ENCODE data around the gene SERHL2.
"Not testable (repeated sequence)": the region's sequence is repeated elsewhere in the genome, so short reads cannot be mapped to it uniquely, and the experiment has no call there.

The SERHL2 gene

GRCh38 chr22:42553475-42554361, at the start of gene SERHL2:
Gene SERHL2, plus strand, starts transcription at chr22:42553956. Its CDS starts 65 bp downstream, at chr22:42554021.
- peak; percentile 92 for DNase-seq

DNA sequence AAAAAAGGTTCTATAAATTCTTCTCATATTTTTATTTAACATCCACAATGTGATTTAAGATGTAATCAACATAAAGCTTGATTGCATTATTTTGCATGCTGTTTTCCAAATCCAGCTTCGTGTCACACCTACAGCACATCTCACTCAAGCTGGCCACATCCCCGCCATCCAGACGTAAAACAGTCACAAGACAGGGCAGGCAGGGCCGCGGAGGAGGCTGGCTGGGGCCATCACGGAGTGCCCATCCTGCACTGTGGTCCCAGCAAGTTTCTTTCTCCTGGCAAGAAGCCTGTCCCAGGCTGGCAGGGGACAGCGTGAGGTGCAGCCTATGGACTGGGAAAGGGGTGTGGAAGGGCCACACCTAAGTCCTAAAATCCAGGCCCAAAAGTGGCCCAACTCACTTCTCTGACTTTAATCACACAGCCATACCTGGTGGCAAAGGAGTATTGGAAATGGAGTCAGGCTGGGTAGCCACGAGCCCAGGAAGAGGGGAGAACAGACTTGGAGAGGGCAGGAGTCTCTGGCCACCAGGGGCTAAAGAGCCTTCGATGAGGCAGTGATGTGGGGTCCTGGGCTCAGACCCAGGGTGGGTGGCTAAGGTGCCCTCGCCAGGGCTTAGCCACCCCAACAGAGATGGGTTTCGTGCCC, 45.3 kb upstream of the SERHL2 start:
- DNase-seq, result not testable (repeated sequence)

- DNase-seq, result not testable (repeated sequence)
Observed at GRCh38 chr22:42508975-42509364, 44.8 kb upstream of the SERHL2 start.

DNA sequence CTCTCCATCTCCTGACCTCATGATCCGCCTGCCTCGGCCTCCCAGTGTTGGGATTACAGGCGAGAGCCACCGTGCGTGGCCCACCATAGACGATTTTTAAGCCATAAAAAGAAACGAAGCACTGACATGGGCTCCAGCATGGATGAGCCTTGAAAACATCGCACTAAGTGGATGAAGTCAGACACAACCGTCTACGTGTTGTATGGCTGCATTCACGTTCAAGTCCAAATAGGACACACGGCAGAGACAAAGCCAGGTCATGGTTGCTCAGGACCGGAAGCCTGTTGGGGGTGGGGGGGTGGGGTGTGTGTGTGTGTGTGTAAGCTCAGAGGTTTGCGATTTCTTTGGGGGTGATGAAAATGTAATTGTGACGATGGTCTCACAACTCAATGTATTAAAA, 44.2 kb upstream of the SERHL2 start:
- DNase-seq, result no peak

GRCh38 chr22:42511401-42511891, 42.3 kb upstream of the SERHL2 start:
- no peak for DNase-seq

- not testable (repeated sequence) for DNase-seq
Observed at GRCh38 chr22:42512273-42512990, 41.3 kb upstream of the SERHL2 start.

DNA sequence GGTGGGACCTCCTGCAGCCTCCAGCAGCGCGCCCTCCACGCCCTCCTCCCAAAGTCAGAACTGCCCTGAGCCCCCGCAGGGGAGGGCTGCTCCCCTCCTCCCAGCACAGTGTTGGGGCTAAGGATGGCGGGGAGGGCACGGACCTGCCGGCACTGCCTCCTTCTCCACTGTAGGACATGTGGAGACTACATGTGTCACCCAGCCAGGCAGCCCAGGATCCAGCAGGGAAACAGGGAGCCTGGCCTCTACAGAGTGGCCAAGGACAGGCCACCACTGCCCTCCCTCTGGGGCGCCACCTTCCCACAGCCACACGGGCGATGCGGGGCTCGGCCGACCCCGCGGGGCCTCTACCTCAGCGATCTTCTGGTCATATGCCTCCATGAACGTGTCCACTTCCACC, 39.4 kb upstream of the SERHL2 start:
- DNase-seq, result not testable (repeated sequence)

GRCh38 chr22:42515304-42515703, 38.5 kb upstream of the SERHL2 start:
- DNase-seq, result not testable (repeated sequence)

GRCh38 chr22:42515896-42516295, 37.9 kb upstream of the SERHL2 start:
- no peak for DNase-seq

- not testable (repeated sequence) for DNase-seq
Observed at GRCh38 chr22:42517103-42517502, 36.7 kb upstream of the SERHL2 start.

GRCh38 chr22:42518638-42519524, 34.9 kb upstream of the SERHL2 start:
- not testable (repeated sequence) for DNase-seq

DNA sequence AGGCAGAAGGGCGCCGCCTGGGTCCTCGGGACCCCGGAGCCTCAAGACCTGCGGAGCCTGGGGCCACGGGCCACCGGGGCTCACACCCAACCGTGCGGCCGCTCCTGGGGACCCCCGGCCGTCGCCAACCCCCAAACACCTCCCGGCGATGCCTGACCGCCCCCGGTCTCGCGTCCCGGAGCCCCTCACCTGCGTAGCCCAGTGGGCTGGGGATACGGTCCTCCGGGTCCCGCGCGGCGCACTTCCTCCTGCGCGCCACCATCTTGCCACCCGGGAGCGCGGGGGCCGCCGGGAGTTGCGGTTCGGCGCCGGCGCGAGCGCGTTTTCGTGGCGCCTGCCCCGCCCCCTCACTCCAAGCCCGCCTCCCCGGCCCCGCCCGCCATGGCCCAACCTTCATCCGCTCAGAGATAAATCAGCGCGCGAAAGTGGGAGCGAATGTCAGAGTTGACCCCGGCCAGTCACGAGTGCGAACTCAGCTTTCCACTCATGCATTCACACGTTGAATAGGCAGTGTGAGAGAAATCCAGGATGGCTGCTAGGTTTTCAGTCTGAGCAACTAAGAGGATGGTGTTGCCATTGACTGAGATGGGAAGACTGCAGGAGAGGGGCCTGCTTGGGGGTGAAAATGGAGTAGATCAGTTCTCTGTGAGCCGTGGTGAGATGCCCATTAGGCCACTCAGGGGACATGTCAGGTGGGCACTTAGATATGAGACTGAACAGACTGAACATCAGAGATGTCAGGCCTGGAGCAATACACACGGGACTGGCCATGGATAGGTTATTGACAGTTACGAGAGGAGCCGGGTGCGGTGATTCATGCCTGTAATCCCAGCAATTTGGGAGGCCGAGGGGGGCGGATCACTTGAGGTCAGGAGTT, 34.0 kb upstream of the SERHL2 start, which contains the start of gene RRP7A:
RRP7A (minus strand) TSS at position 272 of the 877 bp plus-strand sequence; CDS start at position 262, 10 bp downstream.
- DNase-seq, result peak; percentile 91

DNA sequence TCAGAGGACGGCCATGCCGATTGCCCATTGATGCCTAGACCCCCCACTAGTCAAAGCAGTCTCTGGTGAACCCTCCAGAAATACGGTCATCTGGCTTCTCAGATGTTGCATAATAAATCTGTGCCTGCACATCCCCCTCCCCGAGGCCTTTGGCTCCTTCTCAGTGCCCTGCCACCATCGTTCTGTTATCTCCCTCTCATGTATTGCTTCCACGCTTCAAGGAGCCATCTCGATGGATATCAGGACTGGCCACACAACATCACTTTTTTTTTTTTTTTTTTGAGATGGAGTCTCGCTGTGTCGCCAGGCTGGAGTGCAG, 32.6 kb upstream of the SERHL2 start:
- no peak for DNase-seq

- DNase-seq, result no peak
Observed at GRCh38 chr22:42522546-42522945, 31.2 kb upstream of the SERHL2 start.

DNA sequence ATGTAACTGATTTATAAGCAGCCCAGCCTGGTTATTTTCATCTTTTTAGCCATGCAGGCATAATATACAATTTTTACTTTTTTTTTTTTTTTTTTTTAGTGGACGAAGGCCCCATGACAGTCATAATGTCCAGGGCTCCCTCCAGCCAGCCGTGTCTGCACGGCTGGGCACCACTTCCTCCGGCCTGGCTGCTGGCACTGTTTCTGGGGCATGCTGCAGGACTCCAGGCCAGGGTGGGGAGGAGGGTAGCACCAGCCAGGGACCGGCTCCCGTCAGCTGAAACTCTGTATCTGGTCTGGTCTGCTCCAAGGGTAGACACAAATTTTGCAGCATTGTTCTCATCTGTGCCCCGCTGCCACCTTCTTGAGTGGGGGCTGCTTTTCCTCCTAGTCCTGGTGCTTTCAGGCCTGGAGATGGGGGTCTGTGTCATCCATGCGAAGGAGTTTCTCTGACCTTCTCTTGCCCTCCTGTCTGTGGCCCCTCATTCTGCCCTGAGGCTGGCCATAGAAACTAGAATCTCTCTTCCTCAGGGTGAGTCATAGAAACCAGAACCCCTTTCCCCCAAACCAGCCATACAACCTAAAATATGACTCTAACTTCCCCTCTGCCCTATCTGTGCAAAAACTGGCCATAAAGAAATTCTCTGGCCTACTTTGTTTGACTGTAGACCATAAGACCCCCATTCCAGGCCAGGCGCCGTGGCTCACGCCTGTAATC, 25.0 kb upstream of the SERHL2 start:
- no peak for DNase-seq

DNA sequence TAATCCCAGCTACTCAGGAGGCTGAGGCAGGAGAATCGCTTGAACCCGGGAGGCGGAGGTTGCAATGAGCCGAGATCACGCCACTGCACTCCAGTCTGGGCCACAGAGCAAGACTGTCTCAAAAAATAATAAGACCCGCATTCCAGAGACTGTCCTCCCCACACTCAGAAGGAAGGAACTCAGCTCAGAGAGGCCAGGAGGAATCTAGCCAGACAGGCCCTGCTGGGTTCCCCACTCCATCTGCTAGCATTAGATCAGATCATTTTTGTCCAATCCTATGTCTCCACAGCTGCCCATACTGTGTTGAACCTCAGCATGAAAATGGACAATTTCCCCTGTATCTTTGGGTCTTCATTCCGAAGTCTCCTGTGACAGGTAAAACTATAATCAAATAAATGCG, 24.3 kb upstream of the SERHL2 start:
- DNase-seq, result not testable (repeated sequence)

DNA sequence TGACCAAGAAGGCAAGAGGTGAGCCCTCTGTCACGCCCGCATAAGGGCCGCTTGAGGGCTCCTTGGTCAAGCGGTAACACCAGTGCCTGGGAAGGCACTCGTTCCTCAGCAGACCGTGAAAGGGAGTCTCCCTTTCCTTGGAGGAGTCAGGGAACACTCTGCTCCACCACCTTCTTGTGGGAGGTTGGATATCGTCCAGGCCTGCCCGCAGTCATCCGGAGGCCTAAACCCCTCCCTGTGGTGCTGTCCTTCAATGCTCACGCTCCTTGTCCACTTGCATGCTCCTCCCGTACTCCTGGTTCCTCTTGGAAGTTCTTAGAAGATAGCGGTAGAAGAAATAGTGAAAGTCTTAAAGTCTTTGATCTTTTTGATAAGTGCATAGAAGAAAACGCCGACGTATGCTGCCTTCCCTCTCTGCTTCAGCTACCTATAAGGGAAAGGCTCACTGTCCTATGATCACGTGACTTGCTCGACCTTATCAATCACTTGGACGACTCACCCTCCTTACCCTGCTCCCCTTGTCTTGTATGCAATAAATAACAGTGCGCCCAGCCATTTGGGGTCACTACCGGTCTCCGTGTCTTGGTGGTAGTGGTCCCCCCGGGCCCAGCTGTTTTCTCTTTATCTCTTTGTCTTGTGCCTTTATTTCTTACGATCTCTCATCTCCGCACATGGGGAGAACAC, 22.2 kb upstream of the SERHL2 start:
- not testable (repeated sequence) for DNase-seq

- DNase-seq, result no peak
Observed at GRCh38 chr22:42533638-42533977, 20.1 kb upstream of the SERHL2 start.

- DNase-seq, result not testable (repeated sequence)
Observed at GRCh38 chr22:42535082-42535731, 18.5 kb upstream of the SERHL2 start.
